ENCODE data around the gene ZNF81. TPM values are rescaled to one million over a fixed set of nuclear protein-coding genes. Genes with fewer than 3 reads are reported as not detected.
"Not testable (repeated sequence)": the region's sequence is repeated elsewhere in the genome, so short reads cannot be mapped to it uniquely, and the experiment has no call there.

Gene ZNF81
- total RNA-seq, 2 donors from 2014 or later, result 6.8 to 8.2 TPM

DNA sequence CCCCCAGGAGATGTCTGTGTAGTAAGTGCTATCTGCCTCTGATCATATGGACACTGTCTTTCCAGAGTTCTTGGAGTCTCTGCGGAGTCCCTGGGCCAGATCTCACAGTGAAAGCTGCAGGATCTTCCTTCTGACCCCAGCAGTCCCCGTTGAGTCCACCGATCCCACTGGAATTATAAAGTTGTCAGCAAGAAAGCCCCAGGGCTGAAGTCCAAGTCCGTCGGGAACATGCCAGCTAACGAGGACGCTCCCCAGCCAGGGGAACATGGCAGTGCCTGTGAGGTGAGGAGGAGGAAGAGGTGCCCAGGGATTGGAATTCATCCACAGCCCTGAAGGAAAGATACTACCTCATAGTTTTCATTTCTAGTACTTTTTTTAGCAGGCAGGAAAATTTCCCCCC lies 9.3 kb downstream of the ZNF81 start:
- no peak for DNase-seq (ENCODE audit: low spot score)
- no peaks in the 10 kb centered on the region for H3K4me1 ChIP-seq (ENCODE audit: control insufficient read depth in 1 of 2, low read depth in 2 of 2)
- TF ChIP-seq, protein P1, sequence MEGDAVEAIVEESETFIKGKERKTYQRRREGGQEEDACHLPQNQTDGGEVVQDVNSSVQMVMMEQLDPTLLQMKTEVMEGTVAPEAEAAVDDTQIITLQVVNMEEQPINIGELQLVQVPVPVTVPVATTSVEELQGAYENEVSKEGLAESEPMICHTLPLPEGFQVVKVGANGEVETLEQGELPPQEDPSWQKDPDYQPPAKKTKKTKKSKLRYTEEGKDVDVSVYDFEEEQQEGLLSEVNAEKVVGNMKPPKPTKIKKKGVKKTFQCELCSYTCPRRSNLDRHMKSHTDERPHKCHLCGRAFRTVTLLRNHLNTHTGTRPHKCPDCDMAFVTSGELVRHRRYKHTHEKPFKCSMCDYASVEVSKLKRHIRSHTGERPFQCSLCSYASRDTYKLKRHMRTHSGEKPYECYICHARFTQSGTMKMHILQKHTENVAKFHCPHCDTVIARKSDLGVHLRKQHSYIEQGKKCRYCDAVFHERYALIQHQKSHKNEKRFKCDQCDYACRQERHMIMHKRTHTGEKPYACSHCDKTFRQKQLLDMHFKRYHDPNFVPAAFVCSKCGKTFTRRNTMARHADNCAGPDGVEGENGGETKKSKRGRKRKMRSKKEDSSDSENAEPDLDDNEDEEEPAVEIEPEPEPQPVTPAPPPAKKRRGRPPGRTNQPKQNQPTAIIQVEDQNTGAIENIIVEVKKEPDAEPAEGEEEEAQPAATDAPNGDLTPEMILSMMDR (IDR thresholded peaks at IDR 0.05), result no peak
- H3K27me3 ChIP-seq (replicated peaks; ENCODE audit: insufficient read depth), result no peaks in the 10 kb centered on the region
- no peaks in the 10 kb centered on the region for H3K9me3 ChIP-seq
- ATAC-seq (ENCODE audit: insufficient number of reproducible peaks, low FRiP score, low read depth), result no peak
- no peak overlapping the region for H3K4me3 ChIP-seq
- H3K27ac ChIP-seq, result no peak overlapping the region
- H3K36me3 ChIP-seq, result no peaks in the 10 kb centered on the region

DNA sequence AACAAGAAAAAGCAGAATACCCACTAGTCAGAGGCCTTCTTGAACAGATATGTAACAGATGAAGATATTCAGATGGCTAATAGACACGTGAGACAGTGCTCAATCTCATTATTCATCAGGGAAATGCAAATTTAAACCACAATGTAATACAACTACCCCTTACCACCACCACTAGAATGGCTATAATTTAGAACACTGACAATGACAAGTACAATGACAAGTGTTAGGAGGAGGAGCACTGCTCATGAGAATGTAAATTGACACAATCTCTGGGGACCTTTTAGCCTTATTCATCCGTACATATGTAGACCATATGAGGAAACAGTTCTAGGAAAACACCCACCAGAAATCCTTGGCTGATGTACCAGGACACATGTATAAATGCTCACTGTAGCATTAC lies 13.1 kb downstream of the ZNF81 start:
- Histone ChIP-seq H3K27me3 (replicated peaks; ENCODE audit: insufficient read depth) (no peaks in the 10 kb centered on the region), H3K27ac (no peak overlapping the region), H3K4me1 (ENCODE audit: control insufficient read depth in 1 of 2, low read depth in 2 of 2) (no peaks in the 10 kb centered on the region), H3K4me3 (no peak overlapping the region), H3K36me3 (no peaks in the 10 kb centered on the region), H3K9me3 (no peaks in the 10 kb centered on the region)
- ATAC-seq (ENCODE audit: insufficient number of reproducible peaks, low FRiP score, low read depth) (no peak), DNase-seq (ENCODE audit: low spot score) (no peak)
- TF ChIP-seq, protein P1 (IDR thresholded peaks at IDR 0.05), result no peak

DNA sequence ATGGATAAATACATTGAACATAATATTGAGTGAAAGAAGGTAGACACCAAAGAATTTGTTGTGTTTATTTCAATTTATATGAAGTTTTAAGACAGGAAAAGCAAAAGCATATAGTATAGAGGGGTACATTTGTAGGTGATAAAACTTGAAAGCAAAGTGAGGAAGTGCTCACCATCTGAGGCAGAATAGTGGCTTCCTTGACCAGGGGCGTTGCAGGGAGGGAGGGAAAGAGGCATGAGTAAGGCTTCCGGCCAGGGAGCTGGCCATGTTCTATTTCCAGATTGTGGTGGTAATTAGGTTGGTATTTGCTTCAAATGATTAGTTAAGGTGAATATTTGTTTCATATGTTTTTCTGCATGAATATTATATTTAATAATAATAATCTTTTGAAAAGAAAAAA lies 13.7 kb downstream of the ZNF81 start:
- not testable (repeated sequence) for DNase-seq (ENCODE audit: low spot score); H3K27ac ChIP-seq; H3K4me3 ChIP-seq; H3K36me3 ChIP-seq; H3K4me1 ChIP-seq (ENCODE audit: control insufficient read depth in 1 of 2, low read depth in 2 of 2); H3K27me3 ChIP-seq (replicated peaks; ENCODE audit: insufficient read depth); ATAC-seq (ENCODE audit: insufficient number of reproducible peaks, low FRiP score, low read depth); H3K9me3 ChIP-seq

DNA sequence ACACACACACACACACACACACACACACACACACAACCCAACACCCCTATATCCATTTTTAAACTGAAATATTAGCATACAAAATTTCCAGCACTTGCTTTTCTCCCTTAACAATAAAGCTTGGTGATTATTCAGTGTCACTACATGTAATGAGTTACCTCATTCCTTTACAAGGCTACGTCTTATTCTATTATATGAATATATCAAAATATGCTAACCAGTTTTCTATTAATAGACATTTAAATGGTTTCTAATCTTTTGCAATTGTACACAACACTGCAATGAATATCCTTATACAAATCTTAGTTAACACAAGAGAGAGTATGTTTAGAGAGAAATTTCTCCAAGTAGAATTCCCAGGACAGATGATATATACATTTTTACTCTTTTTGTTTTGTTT lies 14.2 kb downstream of the ZNF81 start:
- H3K27me3 ChIP-seq (replicated peaks; ENCODE audit: insufficient read depth), result no peaks in the 10 kb centered on the region
- TF ChIP-seq, protein P1 (IDR thresholded peaks at IDR 0.05), result no peak
- H3K27ac ChIP-seq, result no peak overlapping the region
- no peak overlapping the region for H3K4me3 ChIP-seq
- no peak for DNase-seq (ENCODE audit: low spot score)
- H3K4me1 ChIP-seq (ENCODE audit: control insufficient read depth in 1 of 2, low read depth in 2 of 2), result no peaks in the 10 kb centered on the region
- ATAC-seq (ENCODE audit: insufficient number of reproducible peaks, low FRiP score, low read depth), result no peak
- no peaks in the 10 kb centered on the region for H3K36me3 ChIP-seq
- H3K9me3 ChIP-seq, result no peaks in the 10 kb centered on the region

DNA sequence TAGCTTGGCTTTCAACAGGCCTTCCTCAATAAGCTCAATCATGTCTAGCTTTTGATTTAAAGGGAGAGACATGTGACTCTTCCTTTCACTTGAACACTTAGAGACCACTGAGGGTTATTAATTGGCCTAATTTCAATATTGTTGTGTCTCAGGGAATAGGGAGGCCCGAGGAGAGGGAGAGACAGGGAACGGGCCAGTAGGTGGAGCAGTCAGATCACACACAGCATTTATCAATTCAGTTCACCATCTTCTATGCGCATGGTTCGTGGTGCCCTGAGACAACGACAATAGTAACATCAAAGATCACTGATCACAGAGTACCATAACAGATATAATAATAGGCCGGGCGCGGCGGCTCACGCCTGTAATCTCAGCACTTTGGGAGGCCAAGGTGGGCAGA lies 17.8 kb downstream of the ZNF81 start:
- TF ChIP-seq, protein P1 (IDR thresholded peaks at IDR 0.05), result no peak
- no peaks in the 10 kb centered on the region for H3K4me1 ChIP-seq (ENCODE audit: control insufficient read depth in 1 of 2, low read depth in 2 of 2)
- no peaks in the 10 kb centered on the region for H3K9me3 ChIP-seq
- ATAC-seq (ENCODE audit: insufficient number of reproducible peaks, low FRiP score, low read depth) (no peak), DNase-seq (ENCODE audit: low spot score) (no peak)
- no peak overlapping the region for H3K4me3 ChIP-seq
- no peak overlapping the region for H3K27ac ChIP-seq
- no peaks in the 10 kb centered on the region for H3K36me3 ChIP-seq
- H3K27me3 ChIP-seq (replicated peaks; ENCODE audit: insufficient read depth), result no peaks in the 10 kb centered on the region

DNA sequence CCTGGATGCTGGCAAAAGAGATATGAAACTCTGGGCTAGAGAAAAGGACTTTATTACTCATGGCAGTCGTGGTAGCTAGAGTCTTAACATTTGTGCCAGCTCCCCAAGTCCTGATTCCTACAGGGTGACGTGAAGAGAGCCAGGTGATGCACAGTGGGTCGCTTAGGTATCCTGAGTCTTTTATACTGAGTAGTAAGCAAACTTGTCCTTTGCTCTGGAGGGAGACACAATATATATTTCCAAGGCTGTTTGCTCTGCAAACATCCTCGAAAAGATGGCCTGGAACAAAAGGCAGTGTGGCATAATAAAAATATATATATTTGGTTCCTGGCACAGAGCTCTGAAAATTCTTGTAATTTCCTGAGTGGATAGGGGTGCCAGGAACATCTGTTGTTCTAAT lies 23.0 kb downstream of the ZNF81 start:
- no peaks in the 10 kb centered on the region for H3K36me3 ChIP-seq
- ATAC-seq (ENCODE audit: insufficient number of reproducible peaks, low FRiP score, low read depth), result no peak
- DNase-seq (ENCODE audit: low spot score), result no peak
- peaks cover 0 to 16% of the 10 kb centered on the region in 2 donors for H3K4me1 ChIP-seq (ENCODE audit: control insufficient read depth in 1 of 2, low read depth in 2 of 2)
- no peaks in the 10 kb centered on the region for H3K9me3 ChIP-seq
- TF ChIP-seq, protein P1 (IDR thresholded peaks at IDR 0.05), result no peak
- no peaks in the 10 kb centered on the region for H3K27me3 ChIP-seq (replicated peaks; ENCODE audit: insufficient read depth)
- H3K4me3 ChIP-seq, result no peak overlapping the region
- H3K27ac ChIP-seq, result no peak overlapping the region
